ENCODE data around the gene MYO1A.
"Not testable (repeated sequence)": the region's sequence is repeated elsewhere in the genome, so short reads cannot be mapped to it uniquely, and the experiment has no call there.

MYO1A gene

GRCh38 chr12:57087010-57087690, 37.2 kb upstream of the MYO1A start:
- DNase-seq (ENCODE audit: low read depth, low spot score), result peak; percentile 91

GRCh38 chr12:57086493-57087009, 36.6 kb upstream of the MYO1A start:
- no peak for DNase-seq (ENCODE audit: low read depth, low spot score)

- DNase-seq (ENCODE audit: low read depth, low spot score), result no peak
These were observed 36.1 kb upstream of the MYO1A start for GRCh38 chr12:57085999-57086492.

- DNase-seq (ENCODE audit: low read depth, low spot score), result no peak
These were observed 30.9 kb upstream of the MYO1A start for GRCh38 chr12:57080855-57081254.

GRCh38 chr12:57079821-57080220, 29.9 kb upstream of the MYO1A start:
- no peak for DNase-seq (ENCODE audit: low read depth, low spot score)

GRCh38 chr12:57078519-57079404, 28.8 kb upstream of the MYO1A start, which contains the start of gene NEMP1:
Gene NEMP1, minus strand, starts transcription at chr12:57078791. Its CDS starts 46 bp downstream, at chr12:57078745.
- peak; percentile 88 for DNase-seq (ENCODE audit: low read depth, low spot score)

- not testable (repeated sequence) for DNase-seq (ENCODE audit: low read depth, low spot score)
These were observed 23.9 kb upstream of the MYO1A start for GRCh38 chr12:57073566-57074450.

GRCh38 chr12:57072661-57073060, 22.7 kb upstream of the MYO1A start:
- DNase-seq (ENCODE audit: low read depth, low spot score), result no peak

- DNase-seq (ENCODE audit: low read depth, low spot score), result no peak
These were observed 19.6 kb upstream of the MYO1A start for GRCh38 chr12:57069523-57069922.

- DNase-seq (ENCODE audit: low read depth, low spot score), result no peak
These were observed 16.3 kb upstream of the MYO1A start for GRCh38 chr12:57066245-57066644.

- peak; percentile 15 for DNase-seq (ENCODE audit: low read depth, low spot score)
These were observed 14.2 kb upstream of the MYO1A start for GRCh38 chr12:57063991-57064685.

- no peak for DNase-seq (ENCODE audit: low read depth, low spot score)
These were observed 8.5 kb upstream of the MYO1A start for GRCh38 chr12:57058454-57058853.

- no peak for DNase-seq (ENCODE audit: low read depth, low spot score)
These were observed 7.3 kb upstream of the MYO1A start for GRCh38 chr12:57057067-57057751.

- DNase-seq (ENCODE audit: low read depth, low spot score), result no peak
These were observed 5.9 kb upstream of the MYO1A start for GRCh38 chr12:57055824-57056223.

- DNase-seq (ENCODE audit: low read depth, low spot score), result not testable (repeated sequence)
These were observed 4.0 kb upstream of the MYO1A start for GRCh38 chr12:57053901-57054300.

GRCh38 chr12:57053146-57053545, 3.2 kb upstream of the MYO1A start:
- DNase-seq (ENCODE audit: low read depth, low spot score), result not testable (repeated sequence)

- no peak for DNase-seq (ENCODE audit: low read depth, low spot score)
These were observed 1.1 kb upstream of the MYO1A start for GRCh38 chr12:57051011-57051410.

GRCh38 chr12:57049119-57049446, 846 bp downstream of the MYO1A start:
- no peak for DNase-seq (ENCODE audit: low read depth, low spot score)

- no peak for DNase-seq (ENCODE audit: low read depth, low spot score)
These were observed 1.4 kb downstream of the MYO1A start for GRCh38 chr12:57048423-57049118.

GRCh38 chr12:57047981-57048380, 1.9 kb downstream of the MYO1A start:
- no peak for DNase-seq (ENCODE audit: low read depth, low spot score)
